ENCODE results near the gene SMPDL3A.

Gene SMPDL3A

DNA sequence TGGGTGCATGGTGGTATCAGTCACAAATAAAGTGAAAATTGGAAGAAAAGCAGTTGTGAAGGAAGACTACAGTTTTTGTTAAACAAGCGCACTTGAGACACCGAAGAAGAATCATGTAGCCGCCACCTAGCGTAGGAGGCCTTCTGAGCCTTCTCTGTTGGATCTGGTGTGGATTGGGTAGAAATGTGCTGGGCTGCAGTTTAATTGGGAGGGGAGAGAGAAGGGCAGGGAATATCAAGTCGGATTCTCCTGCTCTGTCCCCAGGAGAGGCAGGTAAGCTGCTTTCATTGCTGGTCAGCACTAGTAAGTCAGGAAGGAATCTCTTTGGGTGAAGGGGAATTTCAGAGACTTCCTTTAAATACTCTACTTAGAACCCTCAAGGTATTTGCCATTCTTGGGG lies 10.8 kb upstream of the SMPDL3A start:
- no peak for DNase-seq

DNA sequence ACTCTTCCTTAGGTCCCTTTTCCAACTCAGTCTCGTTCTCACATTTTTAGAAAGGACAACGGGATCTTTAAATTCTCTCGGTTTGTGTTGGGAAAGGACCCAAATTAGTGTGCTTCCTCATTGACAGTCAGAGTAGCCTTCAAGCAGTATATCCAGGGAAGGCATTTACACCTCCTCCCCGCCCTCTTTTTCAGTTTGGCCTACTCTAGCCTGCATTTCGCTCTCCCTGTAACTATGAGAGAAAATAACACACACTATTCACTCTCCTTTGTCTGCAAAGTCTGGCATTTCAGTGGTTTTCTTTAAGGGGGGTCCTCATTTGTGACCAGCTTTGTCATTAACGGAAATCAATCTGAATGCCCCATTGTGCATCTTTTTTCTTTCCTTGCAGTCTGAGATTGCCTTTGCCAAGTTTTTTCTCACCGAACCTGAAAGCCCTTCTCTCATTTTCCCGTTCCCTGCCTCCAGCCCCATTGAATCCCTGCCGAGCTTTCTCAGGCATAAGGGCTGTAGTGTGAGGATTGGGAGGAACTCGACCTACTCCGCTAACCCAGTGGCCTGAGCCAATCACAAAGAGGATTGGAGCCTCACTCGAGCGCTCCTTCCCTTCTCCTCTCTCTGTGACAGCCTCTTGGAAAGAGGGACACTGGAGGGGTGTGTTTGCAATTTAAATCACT lies 9.9 kb upstream of the SMPDL3A start:
- no peak for DNase-seq

- DNase-seq = no peak
Observed at GRCh38 chr6:122779667-122780066, 9.4 kb upstream of the SMPDL3A start, which contains the start of gene FABP7. Gene FABP7, plus strand, starts transcription at chr6:122779716. Its CDS starts 79 bp downstream, at chr6:122779795.

GRCh38 chr6:122780114-122780513 lies 8.9 kb upstream of the SMPDL3A start:
- DNase-seq = no peak

- DNase-seq = no peak
Observed at GRCh38 chr6:122781716-122782115, 7.3 kb upstream of the SMPDL3A start.

DNA sequence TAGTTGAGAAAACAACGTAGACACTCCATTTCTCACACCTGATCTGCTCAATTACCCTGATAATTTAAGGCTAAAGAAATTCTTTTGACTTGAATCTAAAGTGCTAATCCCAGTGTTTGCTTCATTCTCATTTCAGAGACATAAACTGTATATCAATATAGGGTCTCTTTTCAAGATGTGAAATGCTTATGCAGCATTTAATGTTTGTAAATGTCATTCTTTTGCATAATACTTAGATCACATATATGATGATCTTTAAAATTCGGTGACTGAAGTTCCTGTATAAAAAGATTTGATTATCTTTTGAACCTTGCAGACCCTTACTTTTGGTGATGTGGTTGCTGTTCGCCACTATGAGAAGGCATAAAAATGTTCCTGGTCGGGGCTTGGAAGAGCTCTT lies 5.7 kb upstream of the SMPDL3A start:
- no peak for DNase-seq

DNA sequence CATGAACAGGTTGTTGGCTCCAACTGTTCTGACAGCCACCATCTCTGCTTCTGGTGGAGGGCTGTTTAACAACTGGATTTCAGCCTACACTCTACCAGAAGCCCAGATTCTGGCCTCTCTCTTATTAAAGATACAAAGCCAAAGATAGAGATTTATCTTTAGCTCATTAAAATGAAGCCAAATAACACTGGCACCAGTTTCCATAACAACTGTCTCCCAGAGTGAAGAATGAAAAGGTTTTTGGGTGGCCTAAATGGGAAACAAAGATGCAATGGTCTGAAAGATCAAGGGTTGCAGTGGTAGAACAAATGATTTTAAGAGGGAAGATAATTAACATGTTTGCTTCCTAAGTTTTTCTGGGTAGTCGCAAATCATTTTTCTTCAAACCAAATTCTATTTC lies 3.2 kb upstream of the SMPDL3A start:
- DNase-seq = no peak

DNA sequence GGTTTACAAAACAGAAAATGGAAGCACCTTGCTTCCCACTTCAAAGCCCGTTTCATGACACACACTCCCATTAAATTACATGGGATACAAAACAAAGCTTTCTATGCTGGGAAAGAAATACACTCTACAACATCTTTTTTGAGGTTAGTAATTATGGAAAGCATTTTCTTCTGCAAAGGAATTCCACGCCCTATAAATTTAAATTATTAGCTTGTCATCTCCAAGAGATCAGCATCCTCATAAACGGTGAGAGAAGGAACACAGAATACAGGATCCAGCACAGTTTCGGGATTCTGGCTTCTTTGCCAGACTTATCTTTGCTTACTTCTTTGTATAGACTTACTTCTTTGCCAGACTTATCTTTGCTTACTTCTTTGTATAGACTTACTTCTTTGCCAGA lies 1.3 kb upstream of the SMPDL3A start:
- no peak for DNase-seq

DNA sequence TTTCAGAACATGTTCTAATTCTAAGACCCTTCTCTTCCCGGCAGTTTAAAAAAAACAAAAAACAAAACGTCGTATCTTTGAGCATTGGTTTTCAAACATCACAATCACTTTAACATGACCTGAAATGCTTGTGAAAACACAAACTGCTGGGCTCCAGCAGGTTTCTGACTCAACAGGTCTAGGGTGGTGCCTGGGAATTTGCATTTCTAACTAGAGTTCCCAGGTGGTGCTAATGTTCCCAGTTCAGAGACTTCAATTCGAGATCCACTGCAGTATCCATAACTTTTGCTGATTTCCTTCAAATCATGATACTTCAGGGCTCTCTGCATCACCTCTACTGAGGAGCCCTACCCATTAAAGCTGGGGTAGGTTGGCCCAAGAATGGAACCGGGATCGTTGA lies 850 bp upstream of the SMPDL3A start:
- DNase-seq = no peak

DNA sequence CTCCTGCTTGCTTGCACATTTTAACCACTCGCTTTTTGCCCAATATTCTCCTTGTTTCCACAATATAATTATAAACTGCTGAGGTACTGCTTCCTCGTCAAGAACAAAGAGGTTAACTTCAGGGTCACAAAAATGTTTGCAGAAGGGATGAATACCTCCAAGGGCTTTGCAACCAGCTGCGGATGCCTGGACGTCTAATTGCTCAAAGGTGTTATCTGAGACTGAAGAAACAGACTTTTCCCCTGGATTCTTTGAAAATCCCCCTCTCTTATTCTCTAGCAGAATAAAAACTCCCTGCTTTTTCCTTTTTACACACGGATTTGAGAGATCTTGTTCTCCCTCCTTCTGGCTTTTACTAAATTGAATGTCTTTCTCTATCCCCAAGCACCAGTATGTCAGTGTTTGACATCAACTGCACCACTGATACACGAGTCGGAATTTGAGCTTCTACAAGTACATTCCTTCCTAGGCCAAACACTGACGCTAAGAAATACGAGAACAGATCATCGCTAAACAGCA lies 336 bp upstream of the SMPDL3A start:
- DNase-seq = no peak

DNA sequence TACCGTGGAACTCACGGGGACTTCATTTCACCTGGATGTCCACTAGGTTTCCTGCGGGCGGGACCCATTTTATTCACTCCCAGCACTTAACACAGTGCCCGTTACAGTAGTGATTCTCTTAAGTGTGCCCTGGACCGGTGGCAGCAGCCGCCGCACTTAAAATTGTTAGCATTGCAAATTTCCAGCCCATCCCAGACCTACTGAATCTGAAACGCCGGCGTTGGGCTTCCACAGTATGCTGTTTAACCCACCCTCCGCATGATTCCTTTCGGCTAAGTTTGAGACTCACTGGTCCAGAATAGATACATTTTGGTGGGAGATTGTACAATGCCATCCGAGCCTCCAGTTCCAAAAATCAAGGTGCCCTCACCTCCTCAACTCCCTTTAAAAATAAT lies 967 bp downstream of the SMPDL3A start:
- DNase-seq = no peak

DNA sequence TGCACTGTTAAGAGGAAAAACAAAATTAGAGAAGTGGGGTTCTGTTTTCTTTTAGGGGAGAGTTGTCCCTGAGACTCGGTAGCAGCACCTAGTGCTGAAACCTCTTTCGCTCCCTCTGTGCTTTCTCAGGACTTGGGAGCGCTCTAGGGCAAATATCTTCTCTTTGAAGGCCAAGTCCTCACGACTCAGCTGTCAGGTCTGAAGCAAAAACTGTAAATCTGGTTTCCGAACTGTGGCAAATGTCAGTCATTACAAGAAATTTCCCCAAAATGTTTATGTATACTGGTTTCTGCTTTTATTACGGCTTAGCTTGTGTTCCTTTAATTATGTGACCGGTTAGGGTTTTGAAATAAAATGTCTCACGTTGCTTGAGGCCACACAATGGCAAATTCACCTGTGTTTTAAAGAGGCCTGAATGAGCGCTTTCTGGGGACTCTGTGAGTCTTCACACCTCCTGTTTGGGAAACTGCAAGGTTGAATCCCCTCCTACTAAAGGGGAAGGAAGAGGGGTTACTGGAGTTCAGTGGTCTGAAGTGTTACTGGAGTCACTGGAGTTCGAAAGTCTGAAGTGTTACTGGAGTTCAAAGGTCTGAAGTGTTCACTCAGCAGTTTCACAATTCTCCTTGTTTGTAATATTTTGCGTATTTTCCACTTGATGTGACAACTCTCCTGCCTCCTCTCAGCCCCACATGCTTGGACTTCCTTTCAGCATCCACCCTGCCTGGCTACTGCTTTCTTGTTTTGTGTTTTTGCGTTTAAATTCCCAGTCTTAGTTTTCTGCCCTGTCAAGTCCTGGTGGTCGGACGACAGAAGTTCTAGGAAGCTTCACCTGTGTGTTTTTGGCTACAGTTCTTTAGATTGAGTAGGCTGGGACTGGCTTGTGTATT lies 1.6 kb downstream of the SMPDL3A start:
- no peak for DNase-seq

DNA sequence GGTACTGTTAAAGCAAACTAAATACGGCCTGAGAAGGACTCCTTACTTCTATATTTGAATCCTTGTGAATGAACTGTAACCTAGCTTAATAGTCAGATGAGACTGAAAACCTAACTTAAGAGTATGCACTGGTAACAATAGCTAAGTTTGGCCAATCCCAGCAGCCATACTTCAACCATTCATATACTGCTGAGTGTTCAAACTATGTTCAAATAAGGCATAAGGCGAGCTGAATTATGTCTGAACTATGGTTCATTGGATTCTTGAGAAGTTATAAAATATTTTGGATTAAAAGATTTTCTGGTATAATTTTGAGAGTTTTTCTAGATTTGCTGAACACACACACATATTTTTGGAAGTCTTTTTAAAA lies 2.2 kb downstream of the SMPDL3A start:
- no peak for DNase-seq

GRCh38 chr6:122792766-122793165 lies 3.7 kb downstream of the SMPDL3A start:
- DNase-seq = no peak

DNA sequence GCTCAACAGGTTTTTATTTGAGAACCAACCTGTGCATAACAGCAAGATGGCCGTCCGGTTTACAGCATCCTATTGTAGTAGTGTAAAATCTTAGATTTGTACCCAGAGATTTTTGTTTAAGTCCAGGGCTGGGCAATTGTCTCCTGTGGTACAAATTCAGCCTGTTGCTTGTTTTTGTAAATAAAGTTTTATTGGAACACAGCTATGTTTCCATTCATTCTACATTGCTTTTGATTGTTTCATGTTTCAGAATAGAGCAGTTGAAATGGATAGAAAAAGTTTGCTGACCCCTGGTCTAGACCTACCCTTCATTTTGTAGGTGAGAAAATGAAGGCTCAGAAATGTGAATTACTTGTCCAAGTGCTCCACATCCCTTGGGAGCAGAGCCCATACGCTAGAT lies 8.5 kb downstream of the SMPDL3A start:
- no peak for DNase-seq

- peak; percentile 2 for DNase-seq
Observed at GRCh38 chr6:122798099-122798641, 9.1 kb downstream of the SMPDL3A start.

DNA sequence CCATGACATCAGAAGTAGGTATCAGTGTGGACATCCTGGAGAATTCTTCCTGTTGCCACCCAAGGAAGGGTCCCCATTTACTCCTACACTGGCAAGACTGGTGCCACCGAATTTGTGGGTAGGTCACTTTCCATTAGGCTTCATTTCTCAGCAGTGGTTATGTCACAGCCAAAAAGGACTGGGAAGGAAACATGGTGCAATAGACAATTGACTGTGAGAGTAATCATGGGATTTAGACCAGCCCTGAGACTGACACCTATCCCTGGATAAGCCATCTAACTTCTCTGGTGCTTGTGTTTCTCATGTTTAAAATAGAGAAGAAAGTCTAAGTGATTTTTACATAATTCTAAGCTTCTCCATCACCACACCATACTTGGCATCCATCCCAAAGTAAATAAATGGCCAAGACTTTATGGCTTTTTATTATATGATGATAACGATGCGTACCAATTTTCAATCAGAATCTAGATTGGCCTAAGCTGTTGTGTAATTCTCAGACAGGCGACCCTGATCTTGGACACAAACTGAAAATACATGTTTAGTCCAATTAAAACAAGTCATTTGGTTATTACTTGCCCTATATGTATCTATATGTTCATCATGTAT lies 10.2 kb downstream of the SMPDL3A start:
- no peak for DNase-seq

DNA sequence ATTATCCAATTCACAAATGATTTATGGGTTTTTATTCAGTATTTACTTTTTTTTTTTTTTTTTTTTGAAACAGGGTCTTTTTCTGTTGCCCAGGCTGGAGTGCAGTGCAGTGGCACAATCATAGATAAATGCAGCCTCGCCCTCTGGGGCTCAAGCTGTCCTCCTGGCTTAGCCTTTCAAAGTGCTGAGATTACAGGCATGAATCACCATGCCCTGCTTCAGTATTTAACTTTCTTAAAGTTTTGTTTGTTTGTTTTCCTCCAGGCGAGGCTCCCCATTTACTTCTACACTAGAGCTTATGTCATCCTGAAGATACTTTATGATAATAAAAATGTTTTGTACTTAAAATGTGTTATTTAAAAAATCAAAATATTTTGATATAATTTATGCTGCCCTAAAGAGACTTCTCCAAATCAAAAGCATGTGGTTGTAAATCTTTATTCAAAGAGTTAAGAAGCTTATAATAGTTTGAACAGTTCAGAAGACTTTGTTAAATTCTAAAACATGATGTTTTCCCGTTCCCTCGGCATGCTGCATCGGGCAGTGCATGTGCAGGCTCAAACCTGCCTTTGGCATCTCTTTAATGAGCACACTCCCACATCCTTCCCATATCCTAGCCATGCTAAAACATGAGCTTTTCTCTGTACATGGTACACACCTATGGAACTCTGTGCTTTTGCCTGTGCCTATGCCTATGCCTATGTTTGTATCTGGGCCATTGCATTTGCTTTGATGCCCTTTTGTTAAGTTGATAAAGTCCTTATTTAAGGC lies 11.0 kb downstream of the SMPDL3A start:
- no peak for DNase-seq

- no peak for DNase-seq
Observed at GRCh38 chr6:122800906-122801305, 11.8 kb downstream of the SMPDL3A start.

- DNase-seq = no peak
Observed at GRCh38 chr6:122801397-122801796, 12.3 kb downstream of the SMPDL3A start.

- DNase-seq = no peak
Observed at GRCh38 chr6:122803171-122803661, 14.2 kb downstream of the SMPDL3A start.

GRCh38 chr6:122804962-122805485 lies 16.0 kb downstream of the SMPDL3A start:
- DNase-seq = no peak
